CD14-positive monocyte (primary cell): ENCODE results near the gene GAS6. TPM values are rescaled to one million over a fixed set of nuclear protein-coding genes. Genes with fewer than 3 reads are reported as not detected.

Experiments used
- DNase-seq, 3 donors: peaks; one replicate each; pipeline ENCODE4 v3.0.0-alpha.2; 2011 to 2022
- H2AFZ ChIP-seq: 2 replicates; pipeline ENCODE4 v1.6.0; 2012; ENCODE audit warnings: mild to moderate bottlenecking, low read depth, low read length, inconsistent platforms; ENCODE audit not compliant: insufficient read depth, poor library complexity, severe bottlenecking
- H3K27ac ChIP-seq, 2 donors: 1 replicate in 1 of 2; 2 replicates in 1 of 2; pipeline ENCODE4 v1.5.1; 2012 to 2013; ENCODE audit warnings: low read length in 2 of 2, control low read depth in 1 of 2, inconsistent platforms in 1 of 2, low read depth in 1 of 2, mild to moderate bottlenecking in 1 of 2
- H3K27me3 ChIP-seq, 2 donors: one replicate each; pipeline versions ENCODE4 v1.6.0 to v1.6.1; 2011 to 2013; ENCODE audit warnings: low read length in 2 of 2; ENCODE audit not compliant: control insufficient read depth in 2 of 2, insufficient read depth in 2 of 2
- H3K36me3 ChIP-seq, 2 donors: replicated peaks in 1 of 2; 1 replicate in 1 of 2; 2 replicates in 1 of 2; pipeline versions ENCODE4 v1.5.1 to v1.6.1; 2012 to 2013; ENCODE audit warnings: low read length in 2 of 2, control low read depth in 1 of 2, inconsistent platforms in 1 of 2, mild to moderate bottlenecking in 1 of 2; ENCODE audit not compliant: insufficient read depth in 2 of 2, control insufficient read depth in 1 of 2
- H3K4me1 ChIP-seq, 2 donors: 1 replicate in 1 of 2; 2 replicates in 1 of 2; pipeline versions ENCODE4 v1.5.1 to v1.6.1; 2012 to 2013; ENCODE audit warnings: low read length in 2 of 2, control low read depth in 1 of 2, inconsistent platforms in 1 of 2, mild to moderate bottlenecking in 1 of 2, moderate library complexity in 1 of 2; ENCODE audit not compliant: insufficient read depth in 2 of 2, control insufficient read depth in 1 of 2
- H3K4me2 ChIP-seq: replicated peaks from 2 replicates; pipeline ENCODE3; 2012; ENCODE audit warnings: low read length, moderate library complexity, mild to moderate bottlenecking; ENCODE audit not compliant: poor library complexity, severe bottlenecking; ENCODE audit errors: extremely low read depth
- H3K4me3 ChIP-seq, 3 experiments: fragments of 200-600 bp in 1 of 3; sonication (generic) in 1 of 3; replicated peaks in 1 of 3; 1 replicate in 2 of 3; 2 replicates in 1 of 3; pipeline ENCODE4 v1.5.1; 2011 to 2013; ENCODE audit warnings: low read length in 3 of 3, mild to moderate bottlenecking in 3 of 3, control low read depth in 2 of 3, low read depth in 2 of 3, inconsistent platforms in 1 of 3, moderate library complexity in 1 of 3
- H3K79me2 ChIP-seq: 2 replicates; pipeline ENCODE4 v1.6.0; 2012; ENCODE audit warnings: mild to moderate bottlenecking, control low read depth, inconsistent platforms, low read length, moderate library complexity; ENCODE audit not compliant: insufficient read depth
- H3K9ac ChIP-seq: 2 replicates; pipeline ENCODE4 v1.6.0; 2017; ENCODE audit warnings: low read length, mild to moderate bottlenecking; ENCODE audit not compliant: insufficient read depth, poor library complexity, severe bottlenecking
- H3K9me3 ChIP-seq, 2 donors: replicated peaks in 1 of 2; 1 replicate in 1 of 2; 2 replicates in 1 of 2; pipeline versions ENCODE4 v1.5.1 to v1.6.1; 2012 to 2013; ENCODE audit warnings: low read length in 2 of 2, control low read depth in 1 of 2; ENCODE audit not compliant: control insufficient read depth in 1 of 2, insufficient read depth in 1 of 2
- H4K20me1 ChIP-seq: 2 replicates; pipeline ENCODE4 v1.6.0; 2012; ENCODE audit warnings: mild to moderate bottlenecking, low read length, control low read depth, moderate library complexity; ENCODE audit not compliant: insufficient read depth
- H3K27ac Mint-ChIP-seq, 7 donors: one replicate each; pipeline ENCODE4 v1.8.0; 2020; ENCODE audit warnings: mild to moderate bottlenecking in 7 of 7, mixed read lengths in 7 of 7, moderate library complexity in 6 of 7, inconsistent platforms in 2 of 7
- H3K27me3 Mint-ChIP-seq, 3 donors: one replicate each; pipeline ENCODE4 v1.8.0; 2021 to 2022; ENCODE audit warnings: low read depth in 3 of 3, mild to moderate bottlenecking in 3 of 3, mixed read lengths in 3 of 3, moderate library complexity in 3 of 3, inconsistent platforms in 1 of 3
- H3K36me3 Mint-ChIP-seq, 2 donors: one replicate each; pipeline ENCODE4 v1.8.0; 2020; ENCODE audit warnings: mixed read lengths in 2 of 2, inconsistent platforms in 1 of 2, mild to moderate bottlenecking in 1 of 2
- H3K4me1 Mint-ChIP-seq: one replicate; pipeline ENCODE4 v1.8.0; 2020; ENCODE audit warnings: mild to moderate bottlenecking, mixed read lengths
- H3K4me3 Mint-ChIP-seq, 2 donors: one replicate each; pipeline ENCODE4 v1.8.0; 2020; ENCODE audit warnings: mild to moderate bottlenecking in 2 of 2, mixed read lengths in 2 of 2, moderate library complexity in 1 of 2
- H3K9me3 Mint-ChIP-seq, 7 donors: one replicate each; pipeline ENCODE4 v1.8.0; 2020 to 2022; ENCODE audit warnings: mixed read lengths in 7 of 7, mild to moderate bottlenecking in 6 of 7, moderate library complexity in 6 of 7, inconsistent platforms in 2 of 7
- WGBS: methylation state at CpG from one replicate; pipeline ENCODE4 v1.1.5; 2013; ENCODE audit warnings: missing lambda C conversion rate; ENCODE audit not compliant: insufficient coverage; 5-methylcytosine and 5-hydroxymethylcytosine counted together
- intact Hi-C, 2 donors: fragments of 100-400 bp; cut with micrococcal nuclease; formaldehyde crosslinking; loops; one replicate each; pipeline versions ENCODE4 v1.15.0 to v1.15.1; 2023
- polyA plus RNA-seq, 3 donors: library from polyadenylated mRNA; depleted of rRNA in 1 of 3; unstranded in 2 of 3; stranded (reverse) in 1 of 3; fragments of 300-500 nt in 2 of 3; fragments of >200 nt in 1 of 3; fragmentation: Illumina TruSeq in 2 of 3; gene quantifications; 1 replicate in 2 of 3; 2 replicates in 1 of 3; pipeline ENCODE4 v1.2.3, GENCODE V29; 2012 to 2021
- TF ChIP-seq, protein P1 (sequence below): fragments of 200-600 bp; IDR thresholded peaks from one replicate; pipeline ENCODE4 v1.8.0; 2022; ENCODE audit warnings: antibody characterized with exemption, mild to moderate bottlenecking

Gene GAS6
- polyA plus RNA-seq, 3 donors = 1.8 to 7.5 (median 1.9) TPM

DNA sequence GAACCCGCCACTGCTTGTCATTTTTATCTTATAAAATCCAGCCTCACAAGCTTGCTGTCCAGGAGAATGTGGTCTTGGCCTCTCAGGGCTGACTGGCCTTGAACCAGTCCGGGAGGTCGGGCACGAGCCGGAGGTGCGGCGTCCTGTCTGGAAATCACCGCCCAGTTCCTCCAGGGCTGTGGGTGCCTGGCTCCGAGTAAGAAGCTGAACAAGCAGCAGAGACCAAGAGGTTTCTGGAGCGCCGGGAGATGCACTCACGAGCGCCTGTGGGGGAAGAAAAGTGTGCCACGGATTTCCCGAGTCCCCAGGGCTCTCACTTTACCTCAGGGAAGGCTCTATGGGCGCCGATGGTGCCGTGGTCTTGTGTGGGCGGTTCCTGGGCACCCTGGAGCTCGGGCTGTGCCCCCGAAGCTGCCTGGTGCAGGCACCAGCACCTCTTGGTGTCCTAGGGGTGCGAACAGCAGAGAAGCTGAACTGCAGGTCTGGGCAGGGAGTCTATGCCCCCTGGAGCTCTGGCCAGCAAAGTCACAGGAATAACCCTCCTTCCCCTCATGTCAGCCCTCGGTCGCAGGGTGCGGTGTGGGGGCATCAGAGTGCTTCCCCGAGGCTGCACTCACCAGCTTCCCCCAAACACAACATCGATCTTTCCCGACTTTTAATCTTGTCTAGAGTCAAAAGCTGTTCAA is 50.0 kb downstream of the GAS6 start:
- H3K4me1 ChIP-seq = peaks cover 17 to 20% of the 10 kb centered on the region in 2 donors
- no peak overlapping the region for H3K27ac Mint-ChIP-seq
- no peaks in the 10 kb centered on the region for H3K27me3 ChIP-seq
- no peak overlapping the region for H3K4me3 ChIP-seq
- H3K36me3 ChIP-seq = no peaks in the 10 kb centered on the region
- no peak overlapping the region for H3K27ac ChIP-seq
- WGBS = 93% methylated on average over 28 of the region's 28 CpGs
- H4K20me1 ChIP-seq = no peaks in the 10 kb centered on the region
- peaks cover 0 to 4% (median 3%) of the 10 kb centered on the region in 3 donors for H3K27me3 Mint-ChIP-seq
- H3K9ac ChIP-seq = no peak overlapping the region
- DNase-seq = no peak
- no peak overlapping the region for H3K4me2 ChIP-seq
- H3K9me3 Mint-ChIP-seq = peaks cover 37 to 83% (median 54%) of the 10 kb centered on the region in 7 donors
- peaks cover 5 to 6% of the 10 kb centered on the region in 2 donors for H3K36me3 Mint-ChIP-seq
- H3K4me1 Mint-ChIP-seq = peaks cover 22% of the 10 kb centered on the region
- peaks cover 27 to 71% of the 10 kb centered on the region in 2 donors for H3K9me3 ChIP-seq
- TF ChIP-seq, protein P1, sequence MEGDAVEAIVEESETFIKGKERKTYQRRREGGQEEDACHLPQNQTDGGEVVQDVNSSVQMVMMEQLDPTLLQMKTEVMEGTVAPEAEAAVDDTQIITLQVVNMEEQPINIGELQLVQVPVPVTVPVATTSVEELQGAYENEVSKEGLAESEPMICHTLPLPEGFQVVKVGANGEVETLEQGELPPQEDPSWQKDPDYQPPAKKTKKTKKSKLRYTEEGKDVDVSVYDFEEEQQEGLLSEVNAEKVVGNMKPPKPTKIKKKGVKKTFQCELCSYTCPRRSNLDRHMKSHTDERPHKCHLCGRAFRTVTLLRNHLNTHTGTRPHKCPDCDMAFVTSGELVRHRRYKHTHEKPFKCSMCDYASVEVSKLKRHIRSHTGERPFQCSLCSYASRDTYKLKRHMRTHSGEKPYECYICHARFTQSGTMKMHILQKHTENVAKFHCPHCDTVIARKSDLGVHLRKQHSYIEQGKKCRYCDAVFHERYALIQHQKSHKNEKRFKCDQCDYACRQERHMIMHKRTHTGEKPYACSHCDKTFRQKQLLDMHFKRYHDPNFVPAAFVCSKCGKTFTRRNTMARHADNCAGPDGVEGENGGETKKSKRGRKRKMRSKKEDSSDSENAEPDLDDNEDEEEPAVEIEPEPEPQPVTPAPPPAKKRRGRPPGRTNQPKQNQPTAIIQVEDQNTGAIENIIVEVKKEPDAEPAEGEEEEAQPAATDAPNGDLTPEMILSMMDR = no peak
- no peak overlapping the region for H3K4me3 Mint-ChIP-seq
- no peak overlapping the region for H2AFZ ChIP-seq
- intact Hi-C loops = no loop called here
- no peaks in the 10 kb centered on the region for H3K79me2 ChIP-seq

DNA sequence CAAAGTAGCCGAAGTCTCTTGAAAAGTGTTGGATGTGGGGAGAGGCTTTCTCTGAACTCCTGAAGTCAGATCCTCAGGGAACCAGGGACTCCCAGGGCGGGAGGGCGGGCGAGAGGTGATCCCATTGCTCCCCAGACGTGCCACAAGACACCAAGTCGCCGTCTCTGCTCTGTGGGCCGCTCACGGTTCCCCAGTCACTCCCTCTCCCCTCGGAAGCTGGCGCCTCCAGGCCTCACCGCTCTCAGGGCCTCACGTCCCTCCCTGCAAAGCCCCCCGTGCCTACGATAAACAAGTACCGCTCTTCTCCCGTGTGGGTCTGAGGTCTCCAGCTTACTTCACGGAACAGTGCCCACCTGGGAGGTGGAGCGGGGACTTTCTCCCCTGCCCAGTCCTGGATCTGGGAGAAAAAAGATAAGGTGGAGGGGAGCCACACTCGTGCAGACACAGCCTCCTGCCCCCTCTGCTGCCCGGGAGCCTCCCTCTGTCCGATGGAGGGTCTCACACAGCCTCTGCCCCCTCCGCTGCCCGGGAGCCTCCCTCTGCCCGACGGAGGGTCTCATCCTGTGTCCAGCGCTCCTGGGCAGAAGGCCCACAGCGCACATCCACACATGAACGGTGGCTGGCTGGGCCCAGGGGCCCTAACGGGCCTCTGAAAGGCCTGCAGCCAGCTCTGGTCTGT is 50.7 kb downstream of the GAS6 start:
- no peak overlapping the region for H2AFZ ChIP-seq
- no peak overlapping the region for H3K4me2 ChIP-seq
- H3K4me1 Mint-ChIP-seq = peaks cover 22% of the 10 kb centered on the region
- no peak overlapping the region for H3K27ac Mint-ChIP-seq
- DNase-seq = no peak
- H3K27me3 ChIP-seq = no peaks in the 10 kb centered on the region
- H3K36me3 ChIP-seq = no peaks in the 10 kb centered on the region
- WGBS = 96% methylated on average over 28 of the region's 30 CpGs
- peaks cover 17 to 20% of the 10 kb centered on the region in 2 donors for H3K4me1 ChIP-seq
- peaks cover 5 to 6% of the 10 kb centered on the region in 2 donors for H3K36me3 Mint-ChIP-seq
- peaks cover 43 to 85% (median 59%) of the 10 kb centered on the region in 7 donors for H3K9me3 Mint-ChIP-seq
- intact Hi-C loops = no loop called here
- H3K9me3 ChIP-seq = peaks cover 33 to 72% of the 10 kb centered on the region in 2 donors
- no peaks in the 10 kb centered on the region for H4K20me1 ChIP-seq
- H3K4me3 Mint-ChIP-seq = no peak overlapping the region
- TF ChIP-seq, protein P1 = no peak
- H3K9ac ChIP-seq = no peak overlapping the region
- H3K27ac ChIP-seq = no peak overlapping the region
- H3K79me2 ChIP-seq = no peaks in the 10 kb centered on the region
- no peak overlapping the region for H3K4me3 ChIP-seq
- H3K27me3 Mint-ChIP-seq = peaks cover 0 to 4% (median 3%) of the 10 kb centered on the region in 3 donors
